Activated T-helper 17 cell treated with anti-CD3 and anti-CD28 coated beads, Interleukin-2, amount 50 U/mL, for 72 hours (primary cell): Measurements from ENCODE around the gene NDUFS4. TPM values are rescaled to one million over a fixed set of nuclear protein-coding genes. Genes with fewer than 3 reads are reported as not detected.
"Not testable (repeated sequence)": the region's sequence is repeated elsewhere in the genome, so short reads cannot be mapped to it uniquely, and the experiment has no call there.

ENCODE experiments used
- ATAC-seq: fragments of 150-1000 bp; cut with Tn5 transposase; replicated peaks from 2 replicates; pipeline ENCODE4 v1.10.0; 2021; ENCODE audit warnings: mild to moderate bottlenecking, moderate library complexity
- H3K27ac Mint-ChIP-seq: one replicate; pipeline ENCODE4 v1.8.0; 2022; ENCODE audit warnings: mixed read lengths
- H3K27me3 Mint-ChIP-seq: one replicate; pipeline ENCODE4 v1.8.0; 2022; ENCODE audit warnings: mixed read lengths
- H3K36me3 Mint-ChIP-seq: one replicate; pipeline ENCODE4 v1.8.0; 2022; ENCODE audit warnings: low read depth, mild to moderate bottlenecking, mixed read lengths
- H3K4me1 Mint-ChIP-seq: one replicate; pipeline ENCODE4 v1.8.0; 2022; ENCODE audit warnings: mixed read lengths
- H3K4me3 Mint-ChIP-seq: one replicate; pipeline ENCODE4 v1.8.0; 2022; ENCODE audit warnings: mild to moderate bottlenecking, mixed read lengths
- H3K9me3 Mint-ChIP-seq: one replicate; pipeline ENCODE4 v1.8.0; 2022; ENCODE audit warnings: mixed read lengths
- total RNA-seq, 2 donors: library from RNA; stranded (reverse); gene quantifications; one replicate each; pipeline ENCODE4 v1.2.3, GENCODE V29; 2022

Gene NDUFS4
- total RNA-seq, 2 donors from 2014 or later = 46.2 to 50.8 TPM

DNA sequence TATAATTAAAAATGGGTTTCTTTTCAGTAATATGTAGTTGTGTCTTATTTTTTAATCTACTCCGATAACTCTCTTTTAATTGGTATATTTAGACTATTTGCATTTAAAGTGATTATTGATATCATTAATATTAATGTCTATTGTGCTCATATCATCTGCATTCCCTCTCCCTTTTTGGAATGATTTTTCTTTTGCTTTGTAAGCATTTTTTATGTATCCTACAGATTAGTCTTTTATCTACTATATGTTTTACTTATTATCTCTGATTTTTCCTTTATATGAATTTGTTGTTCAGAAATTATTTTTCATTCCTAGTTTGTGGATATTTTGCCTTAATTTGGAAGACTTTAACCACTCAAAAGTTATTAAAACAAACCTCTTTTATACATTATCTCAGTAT is 34.0 kb downstream of the NDUFS4 start:
- Mint-ChIP-seq H3K27ac (no peak overlapping the region), H3K36me3 (no peaks in the 10 kb centered on the region), H3K9me3 (no peaks in the 10 kb centered on the region), H3K4me3 (no peak overlapping the region), H3K27me3 (no peaks in the 10 kb centered on the region), H3K4me1 (peaks cover 12% of the 10 kb centered on the region)
- no peak for ATAC-seq

DNA sequence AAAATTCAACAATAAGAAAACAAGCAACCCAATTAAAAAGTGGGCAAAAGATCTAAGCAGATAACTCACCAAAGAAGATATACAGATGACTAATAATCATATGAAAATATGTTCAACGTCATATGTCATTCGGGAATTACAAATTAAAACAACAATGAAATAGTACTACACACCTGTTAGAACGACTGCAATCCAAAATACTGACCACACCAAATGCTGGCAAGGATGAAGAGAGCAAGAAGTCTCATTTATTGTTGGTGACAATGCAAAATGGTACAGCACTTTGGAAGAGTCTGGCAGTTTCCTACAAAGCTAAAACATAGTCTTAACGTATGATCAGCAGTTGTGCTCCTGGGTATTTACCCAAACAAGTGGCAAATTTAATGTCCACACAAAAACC is 37.5 kb downstream of the NDUFS4 start:
- Mint-ChIP-seq H3K9me3 (no peaks in the 10 kb centered on the region), H3K36me3 (no peaks in the 10 kb centered on the region), H3K27me3 (no peaks in the 10 kb centered on the region), H3K27ac (no peak overlapping the region), H3K4me3 (no peak overlapping the region), H3K4me1 (peaks cover 12% of the 10 kb centered on the region)
- ATAC-seq = no peak

- no peak overlapping the region for H3K27ac Mint-ChIP-seq
- no peak overlapping the region for H3K4me3 Mint-ChIP-seq
- H3K4me1 Mint-ChIP-seq = no peaks in the 10 kb centered on the region
- peaks cover 28% of the 10 kb centered on the region for H3K36me3 Mint-ChIP-seq
- no peak for ATAC-seq
- no peaks in the 10 kb centered on the region for H3K27me3 Mint-ChIP-seq
- H3K9me3 Mint-ChIP-seq = no peaks in the 10 kb centered on the region
These were observed 41.1 kb downstream of the NDUFS4 start for GRCh38 chr5:53601570-53601969.

GRCh38 chr5:53603009-53603687 is 42.7 kb downstream of the NDUFS4 start:
- H3K27me3 Mint-ChIP-seq = no peaks in the 10 kb centered on the region
- no peak overlapping the region for H3K27ac Mint-ChIP-seq
- ATAC-seq = no peak
- no peak overlapping the region for H3K4me3 Mint-ChIP-seq
- H3K4me1 Mint-ChIP-seq = no peaks in the 10 kb centered on the region
- no peaks in the 10 kb centered on the region for H3K9me3 Mint-ChIP-seq
- peaks cover 36% of the 10 kb centered on the region for H3K36me3 Mint-ChIP-seq

GRCh38 chr5:53604309-53604708 is 43.9 kb downstream of the NDUFS4 start:
- H3K4me1 Mint-ChIP-seq = peaks cover 8% of the 10 kb centered on the region

DNA sequence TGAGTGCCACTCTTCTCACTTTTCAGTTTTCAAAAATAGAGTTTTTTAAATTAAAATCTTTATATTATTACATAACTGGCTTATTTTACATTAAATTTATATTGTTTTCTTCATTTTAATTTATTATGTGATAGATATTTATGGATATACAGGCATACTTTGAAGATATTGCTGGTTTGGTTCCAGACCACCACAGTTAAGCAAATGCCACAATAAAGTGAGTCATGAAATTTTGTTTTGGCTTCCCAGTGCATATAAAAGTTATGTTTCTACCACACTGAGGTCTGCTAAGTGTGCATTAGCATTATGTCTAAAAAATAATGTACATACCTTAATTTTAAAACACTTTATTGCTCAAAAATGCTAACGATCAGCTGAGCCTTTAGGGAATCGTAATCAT is 47.4 kb downstream of the NDUFS4 start:
- no peaks in the 10 kb centered on the region for H3K9me3 Mint-ChIP-seq
- peaks cover 8% of the 10 kb centered on the region for H3K4me1 Mint-ChIP-seq
- H3K36me3 Mint-ChIP-seq = peaks cover 67% of the 10 kb centered on the region
- no peaks in the 10 kb centered on the region for H3K27me3 Mint-ChIP-seq
- ATAC-seq = no peak
- H3K27ac Mint-ChIP-seq = no peak overlapping the region
- no peak overlapping the region for H3K4me3 Mint-ChIP-seq

More at GRCh38 chr5:53604309-53604708, 43.9 kb downstream of the NDUFS4 start:
- no peak for ATAC-seq
- Mint-ChIP-seq H3K27ac (no peak overlapping the region), H3K36me3 (peaks cover 47% of the 10 kb centered on the region), H3K9me3 (no peaks in the 10 kb centered on the region), H3K27me3 (no peaks in the 10 kb centered on the region), H3K4me3 (no peak overlapping the region)

DNA sequence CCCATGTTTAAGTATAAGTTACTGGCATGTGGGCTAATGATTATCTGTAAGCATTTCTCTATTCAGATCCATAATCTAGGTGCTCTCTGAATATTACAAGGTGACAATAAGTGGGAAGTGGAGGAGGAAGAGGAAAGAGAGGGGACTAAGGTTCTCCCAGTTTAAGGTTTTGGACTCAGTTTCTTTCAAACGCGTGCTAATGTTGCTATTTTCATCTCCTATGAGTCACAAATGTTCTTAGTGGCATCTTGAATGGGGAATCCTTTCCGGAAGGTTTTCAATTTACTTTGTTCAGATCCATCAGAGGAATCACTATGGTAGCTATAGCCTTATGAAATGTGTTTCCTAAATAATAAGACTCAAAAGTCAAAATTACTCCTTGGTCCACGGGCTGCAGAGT is 48.5 kb downstream of the NDUFS4 start:
- H3K27ac Mint-ChIP-seq, H3K27me3 Mint-ChIP-seq, ATAC-seq, H3K9me3 Mint-ChIP-seq, H3K4me1 Mint-ChIP-seq, H3K4me3 Mint-ChIP-seq: not testable (repeated sequence)
- peaks cover 67% of the 10 kb centered on the region for H3K36me3 Mint-ChIP-seq

GRCh38 chr5:53613061-53613460 is 52.6 kb downstream of the NDUFS4 start:
- ATAC-seq = no peak

DNA sequence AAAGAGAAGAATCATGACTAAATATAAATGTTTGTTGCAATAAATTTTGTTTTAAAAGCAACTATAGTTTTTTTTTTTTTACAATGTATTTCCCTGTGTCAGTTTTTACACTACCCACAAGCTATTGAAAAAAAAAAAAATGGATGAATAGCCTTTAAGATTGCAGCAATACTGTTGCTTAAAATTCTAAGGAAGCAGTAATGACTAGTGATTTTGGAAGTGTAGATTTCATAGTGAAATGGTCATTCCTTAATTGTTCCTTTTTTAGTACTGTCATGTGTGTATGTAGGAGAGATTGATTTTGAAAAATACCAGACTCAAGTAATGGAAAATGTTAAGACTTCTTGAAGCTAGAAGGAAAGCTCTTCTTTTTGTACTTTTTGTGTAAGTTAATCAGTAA is 53.1 kb downstream of the NDUFS4 start:
- H3K27ac Mint-ChIP-seq = no peak overlapping the region
- no peak overlapping the region for H3K4me3 Mint-ChIP-seq
- peaks cover 13% of the 10 kb centered on the region for H3K4me1 Mint-ChIP-seq
- H3K36me3 Mint-ChIP-seq = peaks cover 28% of the 10 kb centered on the region
- no peaks in the 10 kb centered on the region for H3K27me3 Mint-ChIP-seq
- H3K9me3 Mint-ChIP-seq = no peaks in the 10 kb centered on the region
- no peak for ATAC-seq

More at GRCh38 chr5:53613061-53613460, 52.6 kb downstream of the NDUFS4 start:
- Mint-ChIP-seq H3K9me3 (no peaks in the 10 kb centered on the region), H3K27me3 (no peaks in the 10 kb centered on the region), H3K27ac (no peak overlapping the region), H3K4me3 (no peak overlapping the region), H3K36me3 (peaks cover 32% of the 10 kb centered on the region), H3K4me1 (peaks cover 13% of the 10 kb centered on the region)

- Mint-ChIP-seq H3K4me1 (peaks cover 5% of the 10 kb centered on the region), H3K4me3 (no peak overlapping the region), H3K27me3 (no peaks in the 10 kb centered on the region), H3K9me3 (no peaks in the 10 kb centered on the region), H3K36me3 (peaks cover 21% of the 10 kb centered on the region), H3K27ac (no peak overlapping the region)
- no peak for ATAC-seq
These were observed 54.0 kb downstream of the NDUFS4 start for GRCh38 chr5:53614376-53614885.

DNA sequence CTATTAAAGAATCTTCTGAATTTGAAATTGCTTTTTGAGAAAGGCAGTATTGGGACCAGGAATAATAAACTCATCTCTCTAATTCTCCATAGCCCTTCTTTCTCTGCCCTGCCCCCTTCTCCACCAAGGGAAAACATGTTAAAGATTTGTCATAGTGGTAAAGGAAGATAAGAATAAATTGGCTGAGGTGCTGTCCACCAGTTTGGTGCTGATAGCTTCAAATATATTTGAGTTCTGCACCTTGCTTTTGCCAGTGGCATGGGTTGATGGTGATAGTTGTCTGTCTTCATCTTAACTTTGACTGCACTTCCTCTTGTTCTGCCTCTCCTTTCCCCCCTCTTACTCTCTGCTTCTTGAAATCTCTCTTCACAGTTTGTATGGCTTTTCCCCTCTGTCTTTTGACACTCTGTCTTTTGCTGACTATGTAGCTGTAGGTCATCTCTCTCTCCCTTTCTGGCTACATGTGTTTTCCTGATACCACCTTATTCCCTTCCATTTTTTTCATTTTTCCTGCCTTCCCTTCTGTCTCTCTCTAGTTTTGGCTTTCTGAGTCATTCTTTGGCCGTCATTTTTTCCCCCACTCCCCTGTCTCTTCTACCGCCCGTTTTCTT is 56.6 kb downstream of the NDUFS4 start:
- Mint-ChIP-seq H3K36me3 (peaks cover 6% of the 10 kb centered on the region), H3K27me3 (no peaks in the 10 kb centered on the region), H3K27ac (no peak overlapping the region), H3K4me1 (peaks cover 5% of the 10 kb centered on the region), H3K9me3 (no peaks in the 10 kb centered on the region), H3K4me3 (no peak overlapping the region)
- no peak for ATAC-seq

DNA sequence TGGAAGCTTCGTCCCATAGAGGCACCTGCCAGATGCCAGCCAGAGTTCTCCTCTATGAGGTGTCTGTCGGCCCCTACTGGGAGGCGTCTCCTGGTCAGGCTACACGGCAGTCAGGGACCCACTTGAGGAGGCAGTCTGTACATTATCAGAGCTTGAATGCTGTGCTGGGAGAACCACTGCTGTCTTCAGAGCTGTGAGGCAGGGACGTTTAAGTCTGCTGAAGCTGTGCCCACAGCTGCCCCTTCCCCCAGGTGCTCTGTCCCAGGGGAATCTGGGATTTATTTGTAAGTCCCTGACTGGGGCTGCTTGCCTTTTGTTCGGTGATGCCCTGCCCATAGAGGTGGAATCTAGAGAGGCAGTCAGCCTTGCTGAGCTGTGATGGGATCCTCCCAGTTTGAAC is 70.8 kb downstream of the NDUFS4 start:
- Mint-ChIP-seq H3K36me3 (peaks cover 39% of the 10 kb centered on the region), H3K4me3 (no peak overlapping the region), H3K9me3 (no peaks in the 10 kb centered on the region), H3K4me1 (peaks cover 15% of the 10 kb centered on the region), H3K27ac (no peak overlapping the region), H3K27me3 (no peaks in the 10 kb centered on the region)
- no peak for ATAC-seq

GRCh38 chr5:53642061-53642460 is 81.6 kb downstream of the NDUFS4 start:
- no peaks in the 10 kb centered on the region for H3K27me3 Mint-ChIP-seq
- no peaks in the 10 kb centered on the region for H3K4me1 Mint-ChIP-seq
- no peak overlapping the region for H3K4me3 Mint-ChIP-seq
- no peak for ATAC-seq
- no peak overlapping the region for H3K27ac Mint-ChIP-seq
- H3K36me3 Mint-ChIP-seq = peaks cover 46% of the 10 kb centered on the region
- no peaks in the 10 kb centered on the region for H3K9me3 Mint-ChIP-seq

DNA sequence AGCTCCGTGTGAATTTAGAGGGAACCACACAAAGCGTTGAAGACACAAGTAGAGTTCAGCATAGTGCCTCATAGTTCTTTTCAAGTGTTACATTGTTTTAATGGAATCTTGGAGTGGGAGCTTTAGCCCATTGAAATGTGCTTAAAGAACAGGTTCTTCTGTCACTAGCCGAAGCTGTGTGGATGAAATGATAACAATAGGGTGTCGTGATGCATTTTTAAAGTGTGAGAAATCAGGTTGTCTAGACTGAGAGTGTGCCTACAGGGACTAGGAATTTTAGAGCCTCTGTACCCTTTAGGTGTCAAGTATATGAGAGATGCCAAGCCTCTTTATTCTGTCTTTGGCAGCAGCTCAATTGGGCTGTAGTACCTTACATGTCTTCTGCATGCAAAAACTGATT is 83.0 kb downstream of the NDUFS4 start:
- no peaks in the 10 kb centered on the region for H3K9me3 Mint-ChIP-seq
- ATAC-seq = no peak
- H3K36me3 Mint-ChIP-seq = peaks cover 49% of the 10 kb centered on the region
- no peak overlapping the region for H3K27ac Mint-ChIP-seq
- no peak overlapping the region for H3K4me3 Mint-ChIP-seq
- H3K27me3 Mint-ChIP-seq = no peaks in the 10 kb centered on the region
- H3K4me1 Mint-ChIP-seq = no peaks in the 10 kb centered on the region

DNA sequence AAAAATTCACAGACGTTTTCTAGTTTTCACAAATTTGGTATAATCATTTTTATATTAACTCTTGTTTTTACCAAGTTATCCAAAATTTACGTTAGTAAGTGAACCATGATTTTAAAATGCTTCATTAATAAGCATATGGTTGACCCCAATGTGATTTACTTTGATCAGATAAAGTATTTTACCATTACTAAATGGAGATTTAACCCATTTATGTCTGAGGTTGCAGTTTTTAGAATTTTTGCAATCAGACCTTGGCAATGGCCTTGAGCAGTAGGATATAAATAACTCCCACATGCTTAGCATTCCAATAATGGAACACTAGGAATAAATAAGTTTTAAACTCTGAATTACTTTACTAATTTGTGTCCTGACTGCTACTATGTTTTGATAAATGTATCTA is 84.6 kb downstream of the NDUFS4 start:
- Mint-ChIP-seq H3K4me3 (no peak overlapping the region), H3K36me3 (peaks cover 53% of the 10 kb centered on the region), H3K27me3 (no peaks in the 10 kb centered on the region), H3K9me3 (no peaks in the 10 kb centered on the region), H3K4me1 (no peaks in the 10 kb centered on the region), H3K27ac (no peak overlapping the region)
- ATAC-seq = no peak
